Loucy (cell line): Measurements from ENCODE around the gene CACYBP.
A peak's percentile ranks its signal among the peaks of the same experiment; 100 is the strongest.

Experiments used
- H2AFZ ChIP-seq: fragments of 200-600 bp; sonication (generic); 2 replicates; pipeline ENCODE4 v1.6.0; 2016; ENCODE audit warnings: antibody characterized with exemption, mild to moderate bottlenecking, low read length, moderate library complexity
- H3F3A ChIP-seq: fragments of 200-600 bp; 2 replicates; pipeline ENCODE4 v1.6.0; 2016; ENCODE audit warnings: antibody characterized with exemption, low read depth, mild to moderate bottlenecking
- H3K27me3 ChIP-seq: fragments of 200-600 bp; sonication (generic); 2 replicates; pipeline ENCODE4 v1.6.1; 2014; ENCODE audit warnings: low read length, mild to moderate bottlenecking; ENCODE audit not compliant: insufficient read depth, poor library complexity, severe bottlenecking
- H3K36me3 ChIP-seq: fragments of 200-600 bp; sonication (generic); 2 replicates; pipeline ENCODE4 v1.6.1; 2016; ENCODE audit warnings: low read length; ENCODE audit not compliant: insufficient read depth
- H3K4me1 ChIP-seq: fragments of 200-600 bp; sonication (generic); 2 replicates; pipeline ENCODE4 v1.5.1; 2014; ENCODE audit warnings: low read length, mild to moderate bottlenecking; ENCODE audit not compliant: insufficient read depth, poor library complexity, severe bottlenecking
- H3K4me2 ChIP-seq: fragments of 200-600 bp; sonication (generic); 2 replicates; pipeline ENCODE4 v1.6.0; 2014; ENCODE audit warnings: antibody characterized with exemption, low read length, low read depth, mild to moderate bottlenecking; ENCODE audit not compliant: poor library complexity, severe bottlenecking
- H3K4me3 ChIP-seq: fragments of 200-600 bp; sonication (generic); 2 replicates; pipeline ENCODE4 v1.5.1; 2014; ENCODE audit warnings: low read length, mild to moderate bottlenecking, mixed read lengths; ENCODE audit not compliant: poor library complexity, severe bottlenecking
- H3K79me2 ChIP-seq: fragments of 200-600 bp; sonication (generic); 2 replicates; pipeline ENCODE4 v1.6.1; 2014; ENCODE audit warnings: low read length; ENCODE audit not compliant: insufficient read depth
- H3K9ac ChIP-seq: fragments of 200-600 bp; sonication (generic); 2 replicates; pipeline ENCODE4 v1.6.0; 2014; ENCODE audit warnings: mild to moderate bottlenecking, low read depth, low read length, moderate library complexity; ENCODE audit not compliant: poor library complexity, severe bottlenecking
- H3K9me2 ChIP-seq: fragments of 200-600 bp; sonication (generic); replicated peaks from 2 replicates; pipeline ENCODE4 v1.6.1; 2016; ENCODE audit warnings: low read depth, low read length, mixed read lengths
- H3K9me3 ChIP-seq: fragments of 200-600 bp; sonication (generic); 2 replicates; pipeline ENCODE4 v1.6.1; 2014; ENCODE audit warnings: mild to moderate bottlenecking, antibody characterized with exemption, low read length, low read depth; ENCODE audit not compliant: insufficient read depth
- H4K20me1 ChIP-seq: fragments of 200-600 bp; sonication (generic); 2 replicates; pipeline ENCODE4 v1.6.0; 2014; ENCODE audit warnings: antibody characterized with exemption, low read length, mild to moderate bottlenecking; ENCODE audit not compliant: insufficient read depth, poor library complexity, severe bottlenecking
- EZH2phosphoT487 ChIP-seq: fragments of 200-600 bp; IDR thresholded peaks from 2 replicates; pipeline ENCODE4 v1.6.1; 2018; ENCODE audit warnings: antibody characterized with exemption, mild to moderate bottlenecking, moderate library complexity, borderline replicate concordance
- TF ChIP-seq, protein P1 (sequence below): fragments of 200-600 bp; sonication (generic); conservative IDR thresholded peaks from 2 replicates; pipeline ENCODE4 v1.5.1; 2014; ENCODE audit warnings: mild to moderate bottlenecking, antibody characterized with exemption, low read length

CACYBP gene, protein sequence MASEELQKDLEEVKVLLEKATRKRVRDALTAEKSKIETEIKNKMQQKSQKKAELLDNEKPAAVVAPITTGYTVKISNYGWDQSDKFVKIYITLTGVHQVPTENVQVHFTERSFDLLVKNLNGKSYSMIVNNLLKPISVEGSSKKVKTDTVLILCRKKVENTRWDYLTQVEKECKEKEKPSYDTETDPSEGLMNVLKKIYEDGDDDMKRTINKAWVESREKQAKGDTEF

DNA sequence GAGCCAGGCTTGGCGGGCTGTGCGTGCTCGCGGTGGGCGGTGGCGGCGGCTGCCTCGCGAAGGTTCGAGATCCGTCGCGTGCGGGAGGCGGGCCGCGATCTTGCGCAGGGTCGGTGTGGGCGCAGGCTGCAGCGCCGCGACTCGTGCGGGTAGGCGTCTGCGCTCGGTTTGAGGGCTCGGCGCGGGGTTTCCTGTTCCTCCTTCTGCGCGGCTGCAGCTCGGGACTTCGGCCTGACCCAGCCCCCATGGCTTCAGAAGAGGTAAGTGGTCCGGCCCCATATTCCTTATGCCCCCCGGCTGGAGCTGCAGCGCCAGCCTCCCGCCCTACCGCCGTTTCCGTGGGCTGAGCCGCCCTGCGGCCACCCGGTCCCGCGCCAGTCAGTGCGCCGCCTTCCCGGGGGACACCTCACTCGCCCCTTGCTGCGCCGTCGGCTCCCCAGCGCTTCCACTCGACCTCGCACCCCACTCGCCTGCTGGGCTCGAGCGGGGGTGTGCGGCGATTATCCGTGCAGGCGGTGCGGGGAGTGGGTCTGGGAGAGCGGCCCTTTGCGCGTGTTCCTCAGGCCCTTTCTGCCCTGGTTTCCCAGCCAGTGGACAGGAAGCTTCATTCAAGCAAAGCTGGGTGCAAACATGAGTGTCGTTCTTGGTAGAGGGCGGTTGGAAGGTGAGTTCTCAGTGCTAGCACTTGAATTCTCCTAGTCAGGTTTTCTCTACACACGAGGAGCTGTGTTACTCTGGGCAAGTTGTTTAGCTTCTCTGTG is at the start of gene CACYBP:
TSS of gene CACYBP (plus strand) at position 12 of the 761 bp plus-strand sequence. CDS start at position 246, 234 bp downstream.
- Histone ChIP-seq H3K9me3 (no peaks in the 10 kb centered on the region), H3K4me2 (peak within 1 kb of the TSS; percentile 99), H3K9me2 (no peaks in the 10 kb centered on the region), H3K4me3 (peak within 1 kb of the TSS; percentile 98), H3F3A (peaks cover 6% of the 10 kb centered on the region; the same call in 1 of the 2 replicates), H3K27me3 (no peaks in the 10 kb centered on the region), H3K9ac (peak within 1 kb of the TSS; percentile 100), H3K79me2 (peaks cover 53% of the 10 kb centered on the region), H3K36me3 (peaks cover 2% of the 10 kb centered on the region; the same call in 1 of the 2 replicates), H3K4me1 (peaks cover 49% of the 10 kb centered on the region), H4K20me1 (peaks cover 49% of the 10 kb centered on the region), H2AFZ (peak within 1 kb of the TSS; percentile 82)
- no peak for TF ChIP-seq EZH2phosphoT487
- TF ChIP-seq, protein P1, sequence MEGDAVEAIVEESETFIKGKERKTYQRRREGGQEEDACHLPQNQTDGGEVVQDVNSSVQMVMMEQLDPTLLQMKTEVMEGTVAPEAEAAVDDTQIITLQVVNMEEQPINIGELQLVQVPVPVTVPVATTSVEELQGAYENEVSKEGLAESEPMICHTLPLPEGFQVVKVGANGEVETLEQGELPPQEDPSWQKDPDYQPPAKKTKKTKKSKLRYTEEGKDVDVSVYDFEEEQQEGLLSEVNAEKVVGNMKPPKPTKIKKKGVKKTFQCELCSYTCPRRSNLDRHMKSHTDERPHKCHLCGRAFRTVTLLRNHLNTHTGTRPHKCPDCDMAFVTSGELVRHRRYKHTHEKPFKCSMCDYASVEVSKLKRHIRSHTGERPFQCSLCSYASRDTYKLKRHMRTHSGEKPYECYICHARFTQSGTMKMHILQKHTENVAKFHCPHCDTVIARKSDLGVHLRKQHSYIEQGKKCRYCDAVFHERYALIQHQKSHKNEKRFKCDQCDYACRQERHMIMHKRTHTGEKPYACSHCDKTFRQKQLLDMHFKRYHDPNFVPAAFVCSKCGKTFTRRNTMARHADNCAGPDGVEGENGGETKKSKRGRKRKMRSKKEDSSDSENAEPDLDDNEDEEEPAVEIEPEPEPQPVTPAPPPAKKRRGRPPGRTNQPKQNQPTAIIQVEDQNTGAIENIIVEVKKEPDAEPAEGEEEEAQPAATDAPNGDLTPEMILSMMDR: no peak

DNA sequence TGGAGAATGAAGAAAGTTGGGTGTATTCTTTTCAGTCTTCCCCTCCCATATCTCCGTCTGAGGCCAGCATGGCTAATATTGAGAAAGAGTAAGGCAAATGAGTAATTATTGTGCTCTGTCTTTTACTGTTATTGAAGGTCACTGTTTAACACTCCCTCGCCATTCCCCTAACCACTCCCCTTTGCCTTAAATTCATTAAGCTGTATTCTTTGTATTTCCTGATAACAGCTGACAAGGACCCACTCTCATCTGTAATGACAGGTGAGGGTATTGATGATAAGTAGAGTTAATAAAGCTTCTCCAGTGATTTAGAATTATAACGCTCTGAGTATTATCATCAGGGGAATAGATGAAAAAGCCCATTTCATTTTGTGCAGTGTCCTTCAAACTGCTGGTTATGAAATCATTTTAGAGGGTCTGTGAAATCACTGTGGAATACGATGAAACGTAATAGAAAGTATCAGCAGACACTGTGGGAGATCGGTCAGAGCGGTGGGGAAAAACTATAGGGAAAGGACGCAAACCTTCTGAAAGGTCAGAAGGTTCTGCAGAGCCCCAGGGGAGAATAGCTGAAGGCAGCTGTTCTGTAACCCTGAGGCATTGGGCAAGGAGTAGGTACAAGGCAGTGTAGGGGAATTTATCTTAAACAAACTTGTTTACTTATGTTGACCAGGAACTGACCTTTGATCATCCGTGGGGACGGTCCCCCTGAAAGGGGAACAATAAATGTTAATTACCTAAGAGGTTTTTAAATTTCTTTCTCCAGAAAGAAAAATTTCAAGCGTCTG is 46.3 kb upstream of the CACYBP start:
- H3K9me3 ChIP-seq: no peaks in the 10 kb centered on the region
- no peaks in the 10 kb centered on the region for H3K9me2 ChIP-seq
- H3K4me1 ChIP-seq: no peaks in the 10 kb centered on the region
- no peaks in the 10 kb centered on the region for H4K20me1 ChIP-seq
- H3F3A ChIP-seq: no peaks in the 10 kb centered on the region
- no peak for TF ChIP-seq EZH2phosphoT487
- TF ChIP-seq, protein P1: no peak
- no peak overlapping the region for H2AFZ ChIP-seq
- no peak overlapping the region for H3K4me2 ChIP-seq
- H3K4me3 ChIP-seq: no peak overlapping the region
- no peak overlapping the region for H3K9ac ChIP-seq
- H3K36me3 ChIP-seq: no peaks in the 10 kb centered on the region; the same call in 1 of the 2 replicates
- no peaks in the 10 kb centered on the region for H3K27me3 ChIP-seq
- H3K79me2 ChIP-seq: no peaks in the 10 kb centered on the region

DNA sequence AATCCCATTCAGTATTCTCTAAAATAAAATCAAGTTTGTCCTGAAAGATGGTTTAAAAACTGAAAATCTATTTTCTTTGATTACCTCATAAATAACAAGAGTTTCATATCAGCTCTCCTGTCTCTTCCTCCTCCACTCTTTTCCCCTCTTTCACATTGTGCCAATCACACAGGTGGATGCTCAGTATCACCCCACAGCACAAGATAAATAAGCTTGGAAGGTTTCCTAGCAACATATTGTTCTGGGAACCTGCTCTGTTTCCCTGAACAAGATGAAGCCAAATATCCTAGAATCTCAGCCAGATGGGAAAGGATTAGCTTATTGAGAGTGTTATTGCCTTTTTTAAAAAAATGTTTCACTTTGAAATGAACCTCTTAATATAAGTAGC is 45.7 kb upstream of the CACYBP start:
- no peaks in the 10 kb centered on the region for H3K4me1 ChIP-seq
- H3F3A ChIP-seq: no peaks in the 10 kb centered on the region
- H3K79me2 ChIP-seq: no peaks in the 10 kb centered on the region
- no peak overlapping the region for H3K9ac ChIP-seq
- no peaks in the 10 kb centered on the region for H3K27me3 ChIP-seq
- H2AFZ ChIP-seq: no peak overlapping the region
- TF ChIP-seq EZH2phosphoT487: no peak
- TF ChIP-seq, protein P1: no peak
- H3K9me2 ChIP-seq: no peaks in the 10 kb centered on the region
- H3K4me2 ChIP-seq: no peak overlapping the region
- H3K9me3 ChIP-seq: no peaks in the 10 kb centered on the region
- no peak overlapping the region for H3K4me3 ChIP-seq
- H4K20me1 ChIP-seq: no peaks in the 10 kb centered on the region
- peaks cover 4% of the 10 kb centered on the region; the same call in 1 of the 2 replicates for H3K36me3 ChIP-seq
